Fibroblast of mammary gland (primary cell): Measurements from ENCODE around the gene PCGF1.

ENCODE experiments used
- DNase-seq: peaks from one replicate; pipeline ENCODE4 v3.0.0-alpha.2; 2010; ENCODE audit warnings: low read depth
- H3K4me3 ChIP-seq: 2 replicates; pipeline ENCODE4 v1.5.1; 2011; ENCODE audit warnings: low read depth, mild to moderate bottlenecking, low read length, moderate library complexity; ENCODE audit not compliant: control insufficient read depth
- CTCF ChIP-seq: conservative IDR thresholded peaks from 2 replicates; pipeline ENCODE4 v1.5.1; 2011; ENCODE audit warnings: low read depth, low read length, inconsistent platforms; ENCODE audit not compliant: control insufficient read depth, insufficient read depth

PCGF1 gene

GRCh38 chr2:74502147-74502719 is 5.3 kb downstream of the PCGF1 start:
- DNase-seq: no peak
- H3K4me3 ChIP-seq: peak overlapping the region; percentile 63
- TF ChIP-seq CTCF: no peak

GRCh38 chr2:74501335-74502071 is 6.0 kb downstream of the PCGF1 start:
- TF ChIP-seq CTCF: no peak
- DNase-seq: no peak
- H3K4me3 ChIP-seq: no peak overlapping the region

GRCh38 chr2:74500578-74500946 is 6.9 kb downstream of the PCGF1 start:
- no peak overlapping the region for H3K4me3 ChIP-seq
- DNase-seq: no peak
- no peak for TF ChIP-seq CTCF

GRCh38 chr2:74499940-74500577 is 7.4 kb downstream of the PCGF1 start:
- no peak overlapping the region for H3K4me3 ChIP-seq
- no peak for DNase-seq
- TF ChIP-seq CTCF: no peak

- no peak for TF ChIP-seq CTCF
- H3K4me3 ChIP-seq: peak within 1 kb of the TSS; percentile 37
- DNase-seq: no peak
Measured at GRCh38 chr2:74499267-74499939, 8.1 kb downstream of the PCGF1 start, which contains the start of gene LBX2. Gene LBX2 (minus strand): TSS chr2:74499603. CDS start chr2:74499537, 66 bp downstream.

GRCh38 chr2:74498500-74499266 is 8.8 kb downstream of the PCGF1 start:
- no peak for TF ChIP-seq CTCF
- DNase-seq: peak; percentile 58
- H3K4me3 ChIP-seq: peak overlapping the region; percentile 37
